GM12875 (cell line): ENCODE data around the gene CDCA5.

Source experiments
- H3K4me3 ChIP-seq: one replicate; pipeline ENCODE4 v1.5.1; 2011; ENCODE audit warnings: low read depth, low read length, control low read depth
- TF ChIP-seq, protein P1 (sequence below): IDR thresholded peaks from 2 replicates; pipeline ENCODE4 v1.5.1; 2011; ENCODE audit warnings: low read depth, mild to moderate bottlenecking, control low read depth, inconsistent platforms, low read length, moderate library complexity, borderline replicate concordance; ENCODE audit not compliant: insufficient read depth

The CDCA5 gene

GRCh38 chr11:65117206-65118096 lies 33.6 kb upstream of the CDCA5 start, which contains the start of gene ZNHIT2:
ZNHIT2 (minus strand) TSS chr11:65117701; CDS start chr11:65117653, 48 bp downstream.
- peak within 1 kb of the TSS; percentile 98 for H3K4me3 ChIP-seq
- TF ChIP-seq, protein P1, sequence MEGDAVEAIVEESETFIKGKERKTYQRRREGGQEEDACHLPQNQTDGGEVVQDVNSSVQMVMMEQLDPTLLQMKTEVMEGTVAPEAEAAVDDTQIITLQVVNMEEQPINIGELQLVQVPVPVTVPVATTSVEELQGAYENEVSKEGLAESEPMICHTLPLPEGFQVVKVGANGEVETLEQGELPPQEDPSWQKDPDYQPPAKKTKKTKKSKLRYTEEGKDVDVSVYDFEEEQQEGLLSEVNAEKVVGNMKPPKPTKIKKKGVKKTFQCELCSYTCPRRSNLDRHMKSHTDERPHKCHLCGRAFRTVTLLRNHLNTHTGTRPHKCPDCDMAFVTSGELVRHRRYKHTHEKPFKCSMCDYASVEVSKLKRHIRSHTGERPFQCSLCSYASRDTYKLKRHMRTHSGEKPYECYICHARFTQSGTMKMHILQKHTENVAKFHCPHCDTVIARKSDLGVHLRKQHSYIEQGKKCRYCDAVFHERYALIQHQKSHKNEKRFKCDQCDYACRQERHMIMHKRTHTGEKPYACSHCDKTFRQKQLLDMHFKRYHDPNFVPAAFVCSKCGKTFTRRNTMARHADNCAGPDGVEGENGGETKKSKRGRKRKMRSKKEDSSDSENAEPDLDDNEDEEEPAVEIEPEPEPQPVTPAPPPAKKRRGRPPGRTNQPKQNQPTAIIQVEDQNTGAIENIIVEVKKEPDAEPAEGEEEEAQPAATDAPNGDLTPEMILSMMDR: peak; percentile 87

GRCh38 chr11:65116370-65117205 lies 32.7 kb upstream of the CDCA5 start:
- H3K4me3 ChIP-seq: peak overlapping the region; percentile 98
- TF ChIP-seq, protein P1: no peak

GRCh38 chr11:65115361-65116082 lies 31.7 kb upstream of the CDCA5 start:
- no peak overlapping the region for H3K4me3 ChIP-seq

DNA sequence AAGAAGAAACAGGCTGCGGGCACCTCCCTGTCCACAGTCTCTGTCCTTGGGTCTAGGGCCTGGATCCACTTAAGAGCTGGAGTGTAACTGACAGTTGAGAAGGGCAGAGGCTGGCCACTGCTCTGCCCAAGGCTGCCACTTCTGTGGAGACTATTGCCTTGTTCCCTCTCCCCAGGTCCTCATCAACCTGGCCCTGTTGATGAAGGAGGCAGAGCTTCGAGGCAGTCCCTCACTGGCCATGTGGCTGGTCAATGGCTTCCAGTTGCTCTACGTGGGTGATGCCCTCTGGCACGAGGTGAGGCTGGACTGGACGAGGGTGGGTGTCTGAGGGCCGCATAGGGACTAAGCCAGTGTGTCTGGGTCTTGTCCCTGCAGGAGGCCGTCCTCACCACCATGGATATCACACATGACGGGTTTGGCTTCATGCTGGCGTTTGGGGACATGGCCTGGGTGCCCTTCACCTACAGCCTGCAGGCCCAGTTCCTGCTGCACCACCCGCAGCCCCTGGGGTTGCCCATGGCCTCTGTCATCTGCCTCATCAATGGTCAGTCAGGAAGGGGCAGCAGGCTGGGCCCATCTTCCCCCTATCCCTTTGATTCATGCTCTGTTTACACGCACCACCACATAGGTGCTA lies 30.8 kb upstream of the CDCA5 start:
- TF ChIP-seq, protein P1: no peak
- no peak overlapping the region for H3K4me3 ChIP-seq

More at GRCh38 chr11:65115361-65116082, 31.7 kb upstream of the CDCA5 start:
- TF ChIP-seq, protein P1: no peak

- TF ChIP-seq, protein P1: no peak
- no peak overlapping the region for H3K4me3 ChIP-seq
These were observed 30.0 kb upstream of the CDCA5 start for GRCh38 chr11:65113839-65114238.

DNA sequence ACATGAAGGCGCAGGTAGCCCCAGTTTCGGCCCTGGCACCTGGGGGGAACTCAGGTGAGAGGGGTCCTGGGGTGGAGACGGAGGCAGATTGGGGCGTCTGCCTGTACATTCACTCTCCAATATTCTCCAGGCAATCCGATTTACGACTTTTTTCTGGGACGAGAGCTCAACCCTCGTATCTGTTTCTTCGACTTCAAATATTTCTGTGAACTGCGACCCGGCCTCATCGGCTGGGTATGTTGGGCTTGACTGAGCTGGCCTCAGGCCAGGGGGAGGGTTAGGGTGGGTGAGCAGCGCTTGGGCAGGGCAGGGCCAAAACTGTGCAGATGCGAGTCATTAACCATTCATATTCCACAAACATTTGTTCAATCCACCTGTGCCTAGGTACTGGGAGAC lies 29.5 kb upstream of the CDCA5 start:
- H3K4me3 ChIP-seq: no peak overlapping the region
- TF ChIP-seq, protein P1: no peak
